GM18511 (cell line): Measurements from ENCODE around the gene CTDSPL.
"Not testable (repeated sequence)": the region's sequence is repeated elsewhere in the genome, so short reads cannot be mapped to it uniquely, and the experiment has no call there.

Experiments used
- ATAC-seq: cut with Tn5 transposase; IDR thresholded peaks from one replicate; pipeline ENCODE4 v1.9.1; 2021; ENCODE audit warnings: mild to moderate bottlenecking, moderate library complexity; ENCODE audit not compliant: unreplicated experiment

The CTDSPL gene

GRCh38 chr3:37961622-37962431 is 100.1 kb downstream of the CTDSPL start:
- no peak for ATAC-seq

GRCh38 chr3:37963016-37963415 is 101.3 kb downstream of the CTDSPL start:
- no peak for ATAC-seq

GRCh38 chr3:37963635-37964034 is 102.0 kb downstream of the CTDSPL start:
- ATAC-seq, result no peak

- ATAC-seq, result no peak
These were observed 102.5 kb downstream of the CTDSPL start for GRCh38 chr3:37964146-37964545.

GRCh38 chr3:37964716-37965115 is 103.0 kb downstream of the CTDSPL start:
- no peak for ATAC-seq

GRCh38 chr3:37967260-37967881 is 105.7 kb downstream of the CTDSPL start:
- peak; percentile 75 for ATAC-seq

- no peak for ATAC-seq
These were observed 106.5 kb downstream of the CTDSPL start for GRCh38 chr3:37968199-37968598.

GRCh38 chr3:37968813-37969595 is 107.3 kb downstream of the CTDSPL start:
- no peak for ATAC-seq

- no peak for ATAC-seq
These were observed 108.0 kb downstream of the CTDSPL start for GRCh38 chr3:37969596-37970100.

- no peak for ATAC-seq
These were observed 109.1 kb downstream of the CTDSPL start for GRCh38 chr3:37970802-37971201.

- no peak for ATAC-seq
These were observed 109.8 kb downstream of the CTDSPL start for GRCh38 chr3:37971467-37971866.

- not testable (repeated sequence) for ATAC-seq
These were observed 110.4 kb downstream of the CTDSPL start for GRCh38 chr3:37972056-37972455.

GRCh38 chr3:37973246-37974054 is 111.8 kb downstream of the CTDSPL start:
- no peak for ATAC-seq

- ATAC-seq, result peak; percentile 99
These were observed 112.7 kb downstream of the CTDSPL start for GRCh38 chr3:37974121-37975083.

GRCh38 chr3:37979541-37980461 is 118.1 kb downstream of the CTDSPL start:
- ATAC-seq, result no peak

- ATAC-seq, result no peak
These were observed 119.0 kb downstream of the CTDSPL start for GRCh38 chr3:37980462-37981347.

- no peak for ATAC-seq
These were observed 119.6 kb downstream of the CTDSPL start for GRCh38 chr3:37981348-37981664.

GRCh38 chr3:37982331-37982730 is 120.7 kb downstream of the CTDSPL start:
- no peak for ATAC-seq
